Astrocyte of the spinal cord (primary cell): ENCODE measurements around the gene SLC4A9.

Source experiments
- DNase-seq: peaks from one replicate; pipeline ENCODE4 v3.0.0; 2011; ENCODE audit warnings: low read depth, low spot score
- H3K4me3 ChIP-seq: 2 replicates; pipeline ENCODE4 v1.5.1; 2011; ENCODE audit warnings: low read depth, mild to moderate bottlenecking, low read length, moderate library complexity
- in situ Hi-C: cut with HindIII; loops from 2 replicates; pipeline ENCODE4 v1.10.0; 2017; ENCODE audit warnings: low sequenced_read_pairs
- TF ChIP-seq, protein P1 (sequence below): IDR thresholded peaks from 2 replicates; pipeline ENCODE4 v1.5.1; 2012; ENCODE audit warnings: low read depth, mild to moderate bottlenecking, low read length, inconsistent platforms

SLC4A9 gene

DNA sequence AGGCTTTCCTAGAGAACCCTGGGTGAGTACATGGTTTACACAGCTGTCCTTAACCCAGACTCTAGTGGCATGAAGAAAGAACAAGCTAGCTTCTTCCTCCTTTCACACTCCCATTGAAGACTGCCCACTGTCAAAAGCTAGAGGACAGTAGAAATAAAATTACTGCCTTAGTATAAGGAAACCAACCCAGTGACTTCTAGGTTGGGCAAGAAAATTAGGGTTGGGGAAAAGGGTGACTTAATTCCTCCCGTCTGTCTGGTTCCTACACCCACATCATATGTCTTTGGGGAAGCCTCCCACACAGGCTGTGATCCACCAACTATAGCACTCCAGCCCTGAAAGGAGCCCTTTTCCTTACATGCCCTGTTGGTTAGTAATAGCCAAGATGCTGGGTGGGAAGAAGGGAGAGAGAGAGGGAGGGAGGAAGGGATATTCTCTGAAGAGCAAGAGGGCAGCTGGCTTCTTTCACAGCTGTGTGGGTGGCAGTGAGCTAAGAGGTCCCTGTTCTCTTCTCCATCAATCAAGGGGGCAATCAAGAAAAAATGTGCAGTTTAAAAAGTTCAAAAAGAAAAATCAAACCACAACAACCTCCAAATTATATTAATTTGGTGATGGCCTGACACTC, 35.3 kb upstream of the SLC4A9 start:
- in situ Hi-C loops: no loop called here
- TF ChIP-seq, protein P1, sequence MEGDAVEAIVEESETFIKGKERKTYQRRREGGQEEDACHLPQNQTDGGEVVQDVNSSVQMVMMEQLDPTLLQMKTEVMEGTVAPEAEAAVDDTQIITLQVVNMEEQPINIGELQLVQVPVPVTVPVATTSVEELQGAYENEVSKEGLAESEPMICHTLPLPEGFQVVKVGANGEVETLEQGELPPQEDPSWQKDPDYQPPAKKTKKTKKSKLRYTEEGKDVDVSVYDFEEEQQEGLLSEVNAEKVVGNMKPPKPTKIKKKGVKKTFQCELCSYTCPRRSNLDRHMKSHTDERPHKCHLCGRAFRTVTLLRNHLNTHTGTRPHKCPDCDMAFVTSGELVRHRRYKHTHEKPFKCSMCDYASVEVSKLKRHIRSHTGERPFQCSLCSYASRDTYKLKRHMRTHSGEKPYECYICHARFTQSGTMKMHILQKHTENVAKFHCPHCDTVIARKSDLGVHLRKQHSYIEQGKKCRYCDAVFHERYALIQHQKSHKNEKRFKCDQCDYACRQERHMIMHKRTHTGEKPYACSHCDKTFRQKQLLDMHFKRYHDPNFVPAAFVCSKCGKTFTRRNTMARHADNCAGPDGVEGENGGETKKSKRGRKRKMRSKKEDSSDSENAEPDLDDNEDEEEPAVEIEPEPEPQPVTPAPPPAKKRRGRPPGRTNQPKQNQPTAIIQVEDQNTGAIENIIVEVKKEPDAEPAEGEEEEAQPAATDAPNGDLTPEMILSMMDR: no peak
- no peak overlapping the region for H3K4me3 ChIP-seq
- DNase-seq: peak; percentile 54

DNA sequence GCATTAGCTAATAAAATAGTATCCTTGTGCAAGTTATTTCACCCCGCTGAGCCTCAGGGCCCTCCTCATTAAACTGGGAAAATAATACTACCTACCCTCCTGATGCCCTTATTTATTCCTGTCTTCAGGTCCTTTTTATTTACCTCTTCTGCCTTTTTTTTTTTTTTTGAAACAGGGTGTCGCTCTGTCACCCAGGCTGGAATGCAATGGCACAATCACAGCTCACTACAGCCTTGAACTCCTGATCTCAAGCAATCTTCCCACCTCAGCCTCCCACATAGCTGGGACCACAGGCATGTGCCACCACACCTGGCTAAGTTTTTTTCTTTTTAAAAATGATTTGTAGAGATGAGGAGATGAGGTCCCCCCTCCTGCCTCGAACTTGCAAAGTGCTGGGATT, 34.5 kb upstream of the SLC4A9 start:
- no peak for DNase-seq
- TF ChIP-seq, protein P1: no peak

DNA sequence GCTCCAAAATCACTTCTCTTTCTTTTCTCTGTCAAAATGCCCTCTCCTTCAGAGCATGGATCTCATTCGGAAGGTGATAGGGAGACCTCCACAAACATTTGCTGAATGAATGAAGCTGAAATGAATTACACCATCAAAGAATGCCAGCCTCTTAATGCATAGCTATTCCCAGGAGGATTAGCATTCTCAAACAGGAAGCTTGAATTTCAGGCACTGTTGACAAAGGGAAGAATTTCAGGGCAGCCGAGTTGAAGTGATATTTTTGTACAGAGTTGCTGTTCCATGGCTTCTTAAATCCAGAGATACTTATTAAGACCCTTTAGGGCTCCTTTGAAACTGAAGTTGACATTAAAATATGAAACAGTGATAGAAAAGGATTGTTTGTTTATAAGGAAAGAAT, 32.4 kb upstream of the SLC4A9 start:
- in situ Hi-C loops: no loop called here
- TF ChIP-seq, protein P1: no peak
- no peak overlapping the region for H3K4me3 ChIP-seq
- no peak for DNase-seq

More for the DNA sequence above, 34.5 kb upstream of the SLC4A9 start:
- in situ Hi-C loops: no loop called here
- no peak overlapping the region for H3K4me3 ChIP-seq

DNA sequence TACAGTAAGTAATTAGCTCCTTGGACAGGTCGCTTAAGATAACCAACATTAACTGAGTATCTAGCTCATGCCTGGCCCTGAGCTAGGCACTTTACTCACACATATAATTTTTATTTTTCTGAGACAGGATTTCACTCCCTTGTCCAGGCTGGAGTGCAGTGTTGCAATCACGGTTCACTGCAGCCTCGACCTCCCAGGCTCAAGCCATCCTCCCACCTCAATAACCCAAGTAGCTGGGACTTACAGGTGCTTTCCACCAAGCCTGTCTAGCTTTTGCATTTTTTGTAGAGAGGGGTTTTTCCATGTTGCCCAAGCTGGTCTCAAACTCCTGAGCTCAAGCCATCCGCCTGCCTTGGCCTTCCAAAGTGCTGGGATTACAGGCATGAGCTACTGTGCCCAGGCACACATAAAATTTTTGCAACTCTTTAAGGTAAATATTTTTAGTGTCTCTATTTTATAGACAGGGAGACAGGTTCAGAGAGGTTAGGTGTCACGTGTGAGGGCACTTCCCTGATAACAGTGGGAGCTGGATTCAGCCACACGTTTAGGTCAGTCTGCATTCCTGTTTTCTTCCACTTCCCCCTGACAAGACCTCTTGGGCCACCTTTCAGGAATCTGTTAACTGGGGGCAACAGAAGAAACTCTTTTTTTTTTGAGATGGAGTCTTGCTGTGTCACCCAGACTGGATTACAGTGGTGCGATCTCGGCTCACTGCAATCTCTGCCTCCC, 31.8 kb upstream of the SLC4A9 start:
- no peak for DNase-seq
- TF ChIP-seq, protein P1: no peak
- in situ Hi-C loops: no loop called here
- H3K4me3 ChIP-seq: no peak overlapping the region

DNA sequence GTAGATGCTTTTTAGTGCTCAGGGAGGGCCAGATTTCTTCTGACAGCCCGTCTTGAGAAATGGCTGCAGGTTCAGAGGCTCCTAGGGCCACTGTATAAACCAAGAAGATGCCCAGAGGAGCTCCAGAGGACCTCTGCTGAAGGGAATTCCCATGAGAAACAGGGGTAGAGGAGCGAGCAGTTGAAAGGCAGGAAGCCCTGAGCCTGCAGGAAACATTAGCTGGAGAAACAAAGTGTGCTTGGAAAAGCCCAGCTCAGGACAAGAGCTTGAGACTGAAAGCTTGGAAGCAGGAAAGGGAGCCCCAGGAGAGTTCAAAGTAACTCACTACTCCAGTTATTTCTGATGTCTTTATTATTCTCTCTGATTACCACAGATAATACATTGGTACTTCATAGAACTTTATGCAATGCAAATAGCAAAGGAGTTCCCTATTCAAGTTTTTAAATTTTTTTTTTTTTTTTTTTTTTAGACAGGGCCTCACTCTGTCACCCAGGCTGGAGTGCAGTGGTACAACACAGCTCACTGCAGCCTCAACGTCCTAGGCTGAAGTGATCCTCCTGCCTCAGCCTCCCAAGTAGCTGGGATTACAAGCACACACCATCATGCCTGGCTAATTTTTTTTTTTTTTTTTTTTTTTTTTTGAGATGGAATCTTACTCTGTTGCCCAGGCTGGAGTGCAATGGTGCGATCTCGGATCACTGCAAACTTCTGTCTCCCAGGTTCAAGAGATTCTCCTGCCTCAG, 30.1 kb upstream of the SLC4A9 start:
- TF ChIP-seq, protein P1: no peak
- in situ Hi-C loops: no loop called here
- DNase-seq: no peak
- no peak overlapping the region for H3K4me3 ChIP-seq

DNA sequence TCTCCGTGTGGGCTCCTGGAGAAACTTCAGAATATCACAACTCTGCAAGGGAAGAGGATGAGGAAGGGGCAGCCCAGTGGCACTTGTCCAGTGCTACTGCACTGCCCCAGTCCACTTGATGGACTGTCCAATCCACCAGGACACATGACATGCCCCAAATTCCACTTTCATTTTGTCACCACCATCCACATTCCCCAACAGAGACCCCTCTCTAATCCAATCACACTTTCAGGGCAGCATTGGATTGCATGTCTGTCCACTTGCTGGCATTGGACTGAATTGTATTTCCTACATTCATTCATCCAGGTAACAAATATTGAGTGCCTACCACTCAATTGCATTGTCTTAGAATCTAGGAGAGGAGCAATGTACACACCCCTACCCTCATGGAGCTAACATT, 28.4 kb upstream of the SLC4A9 start:
- H3K4me3 ChIP-seq: no peak overlapping the region
- TF ChIP-seq, protein P1: no peak
- no peak for DNase-seq
- in situ Hi-C loops: no loop called here
